Endothelial cell (in vitro differentiated cells): ENCODE results near the gene PTGER4. TPM values are rescaled to one million over a fixed set of nuclear protein-coding genes. Genes with fewer than 3 reads are reported as not detected.

Experiments used
- DNase-seq: peaks from one replicate; pipeline ENCODE4 v3.0.0; 2021; ENCODE audit warnings: low spot score
- H3K27ac Mint-ChIP-seq: one replicate; pipeline ENCODE4 v1.8.0; 2021; ENCODE audit warnings: mixed read lengths, inconsistent platforms; ENCODE audit not compliant: unreplicated experiment
- H3K27me3 Mint-ChIP-seq: one replicate; pipeline ENCODE4 v1.8.0; 2021; ENCODE audit warnings: mild to moderate bottlenecking, moderate library complexity, mixed read lengths, inconsistent platforms; ENCODE audit not compliant: unreplicated experiment
- H3K36me3 Mint-ChIP-seq: one replicate; pipeline ENCODE4 v1.8.0; 2021; ENCODE audit warnings: mild to moderate bottlenecking, low read depth, mixed read lengths, inconsistent platforms; ENCODE audit not compliant: unreplicated experiment
- H3K4me1 Mint-ChIP-seq: one replicate; pipeline ENCODE4 v1.8.0; 2021; ENCODE audit warnings: mild to moderate bottlenecking, mixed read lengths, inconsistent platforms; ENCODE audit not compliant: unreplicated experiment
- H3K4me3 Mint-ChIP-seq: one replicate; pipeline ENCODE4 v1.8.0; 2021; ENCODE audit warnings: mild to moderate bottlenecking, mixed read lengths, inconsistent platforms; ENCODE audit not compliant: unreplicated experiment
- H3K9me3 Mint-ChIP-seq: one replicate; pipeline ENCODE4 v1.8.0; 2021; ENCODE audit warnings: mixed read lengths, inconsistent platforms; ENCODE audit not compliant: unreplicated experiment
- CTCF ChIP-seq: fragments of 200-600 bp; sonication (generic); IDR thresholded peaks from one replicate; pipeline ENCODE4 v1.5.0; 2021; ENCODE audit warnings: antibody characterized with exemption; ENCODE audit not compliant: unreplicated experiment
- total RNA-seq: library from RNA; stranded (reverse); fragmentation: NEBNext Ultra II Directional; extraction: Animal tissue kit (Norgen Biotek cat#: 25700); gene quantifications from one replicate; pipeline ENCODE4 v1.2.1, GENCODE V29; 2021; ENCODE audit not compliant: unreplicated experiment

The PTGER4 gene
- total RNA-seq, 1 donor from 2014 or later = 0.26 TPM

- Mint-ChIP-seq H3K4me3 (no peak overlapping the region), H3K36me3 (no peaks in the 10 kb centered on the region), H3K27ac (no peak overlapping the region), H3K9me3 (no peaks in the 10 kb centered on the region), H3K4me1 (peaks cover 18% of the 10 kb centered on the region), H3K27me3 (no peaks in the 10 kb centered on the region)
- no peak for TF ChIP-seq CTCF
- no peak for DNase-seq
Measured at GRCh38 chr5:40672425-40672824, 7.3 kb upstream of the PTGER4 start.

- TF ChIP-seq CTCF = no peak
- no peaks in the 10 kb centered on the region for H3K9me3 Mint-ChIP-seq
- H3K27ac Mint-ChIP-seq = no peak overlapping the region
- no peak overlapping the region for H3K4me3 Mint-ChIP-seq
- no peaks in the 10 kb centered on the region for H3K36me3 Mint-ChIP-seq
- peaks cover 20% of the 10 kb centered on the region for H3K4me1 Mint-ChIP-seq
- H3K27me3 Mint-ChIP-seq = peaks cover 2% of the 10 kb centered on the region
- DNase-seq = no peak
Measured at GRCh38 chr5:40674661-40675235, 5.0 kb upstream of the PTGER4 start.

- DNase-seq = no peak
- Mint-ChIP-seq H3K4me3 (no peak overlapping the region), H3K36me3 (no peaks in the 10 kb centered on the region), H3K4me1 (peaks cover 21% of the 10 kb centered on the region), H3K27me3 (peaks cover 6% of the 10 kb centered on the region), H3K9me3 (no peaks in the 10 kb centered on the region), H3K27ac (no peak overlapping the region)
- no peak for TF ChIP-seq CTCF
Measured at GRCh38 chr5:40675396-40676133, 4.2 kb upstream of the PTGER4 start.

- H3K4me1 Mint-ChIP-seq = peaks cover 30% of the 10 kb centered on the region
- H3K36me3 Mint-ChIP-seq = no peaks in the 10 kb centered on the region
- no peak for TF ChIP-seq CTCF
- H3K4me3 Mint-ChIP-seq = no peak overlapping the region
- DNase-seq = no peak
- H3K9me3 Mint-ChIP-seq = no peaks in the 10 kb centered on the region
- H3K27ac Mint-ChIP-seq = no peak overlapping the region
- peaks cover 13% of the 10 kb centered on the region for H3K27me3 Mint-ChIP-seq
Measured at GRCh38 chr5:40676613-40677343, 2.9 kb upstream of the PTGER4 start.

- Mint-ChIP-seq H3K9me3 (peaks cover 5% of the 10 kb centered on the region), H3K4me3 (no peak overlapping the region), H3K4me1 (peaks cover 34% of the 10 kb centered on the region), H3K36me3 (no peaks in the 10 kb centered on the region), H3K27me3 (peaks cover 20% of the 10 kb centered on the region), H3K27ac (no peak overlapping the region)
- DNase-seq = no peak
- no peak for TF ChIP-seq CTCF
Measured at GRCh38 chr5:40677456-40677855, 2.3 kb upstream of the PTGER4 start.
